CD4-positive, alpha-beta memory T cell (primary cell): Measurements from ENCODE around the gene MBTPS1. TPM values are rescaled to one million over a fixed set of nuclear protein-coding genes. Genes with fewer than 3 reads are reported as not detected.
A peak's percentile ranks its signal among the peaks of the same experiment; 100 is the strongest.

Experiments
- CTCF ChIA-PET: fragments of 350-600 bp; sonication (Branson Sonifier 250); formaldehyde crosslinking; loops from one replicate; lab custom pipeline; 2021; ENCODE audit warnings: inconsistent platforms; ENCODE audit not compliant: partially characterized antibody; lab: Charles Lee
- POLR2A ChIA-PET: fragments of 350-600 bp; sonication (Branson Sonifier 250); formaldehyde crosslinking; loops from one replicate; lab custom pipeline; 2021; ENCODE audit not compliant: partially characterized antibody; lab: Charles Lee
- DNase-seq, 5 donors: peaks; one replicate each; pipeline versions ENCODE4 v3.0.0 to v3.0.0-alpha.2; 2020 to 2022; ENCODE audit warnings: mixed read lengths in 1 of 5
- H3K27ac ChIP-seq: one replicate; pipeline ENCODE4 v1.7.0; 2013; ENCODE audit warnings: low read depth, low read length
- H3K27me3 ChIP-seq: 2 replicates; pipeline ENCODE4 v1.7.0; 2013; ENCODE audit warnings: mild to moderate bottlenecking, low read length, moderate library complexity; ENCODE audit not compliant: insufficient read depth
- H3K36me3 ChIP-seq: 2 replicates; pipeline ENCODE4 v1.7.0; 2013; ENCODE audit warnings: mild to moderate bottlenecking, low read length, moderate library complexity; ENCODE audit not compliant: insufficient read depth
- H3K4me1 ChIP-seq: 2 replicates; pipeline ENCODE4 v1.7.0; 2013; ENCODE audit warnings: mild to moderate bottlenecking, low read length, moderate library complexity; ENCODE audit not compliant: insufficient read depth
- H3K4me3 ChIP-seq, 2 donors: one replicate each; pipeline ENCODE4 v1.7.0; 2013; ENCODE audit warnings: low read length in 2 of 2, mild to moderate bottlenecking in 1 of 2
- H3K9me3 ChIP-seq, 2 donors: one replicate each; pipeline ENCODE4 v1.7.0; 2013; ENCODE audit warnings: low read length in 2 of 2, control low read depth in 1 of 2; ENCODE audit not compliant: control insufficient read depth in 1 of 2
- H3K27ac Mint-ChIP-seq, 7 donors: one replicate each; pipeline ENCODE4 v1.8.0; 2020 to 2021; ENCODE audit warnings: mixed read lengths in 7 of 7, mild to moderate bottlenecking in 6 of 7, inconsistent platforms in 3 of 7, moderate library complexity in 3 of 7
- H3K27me3 Mint-ChIP-seq, 2 donors: one replicate each; pipeline ENCODE4 v1.8.0; 2020 to 2021; ENCODE audit warnings: mixed read lengths in 2 of 2
- H3K36me3 Mint-ChIP-seq, 2 donors: one replicate each; pipeline ENCODE4 v1.8.0; 2020 to 2021; ENCODE audit warnings: mixed read lengths in 2 of 2, inconsistent platforms in 1 of 2, mild to moderate bottlenecking in 1 of 2
- H3K4me1 Mint-ChIP-seq, 4 donors: one replicate each; pipeline ENCODE4 v1.8.0; 2020 to 2021; ENCODE audit warnings: mixed read lengths in 4 of 4, mild to moderate bottlenecking in 1 of 4
- H3K4me3 Mint-ChIP-seq, 8 donors: one replicate each; pipeline ENCODE4 v1.8.0; 2020 to 2021; ENCODE audit warnings: mixed read lengths in 8 of 8, mild to moderate bottlenecking in 7 of 8, moderate library complexity in 6 of 8, inconsistent platforms in 3 of 8
- H3K9me3 Mint-ChIP-seq, 8 donors: one replicate each; pipeline ENCODE4 v1.8.0; 2020 to 2021; ENCODE audit warnings: mixed read lengths in 8 of 8, mild to moderate bottlenecking in 5 of 8, inconsistent platforms in 3 of 8, moderate library complexity in 1 of 8
- intact Hi-C: fragments of 100-400 bp; cut with micrococcal nuclease; formaldehyde crosslinking; loops from one replicate; pipeline ENCODE4 v1.15.1; 2023
- polyA plus RNA-seq, 2 donors: library from polyadenylated mRNA; unstranded; fragments of 300-500 nt; fragmentation: Illumina TruSeq; gene quantifications; one replicate each; pipeline ENCODE4 v1.2.3, GENCODE V29; 2021
- total RNA-seq, 2 experiments: library from RNA; stranded (reverse); gene quantifications; one replicate each; pipeline ENCODE4 v1.2.3, GENCODE V29; 2021

Gene MBTPS1
- total and polyA plus RNA-seq, 4 experiments from 2014 or later, result 53.9 to 140 (median 99.1) TPM

- no peaks in the 10 kb centered on the region for H3K27me3 ChIP-seq
- peak overlapping the region in 1 of 8 donors; percentile 15 for H3K4me3 Mint-ChIP-seq
- H3K4me1 ChIP-seq, result no peaks in the 10 kb centered on the region
- H3K9me3 ChIP-seq, result no peaks in the 10 kb centered on the region
- intact Hi-C loops, result no loop called here
- CTCF ChIA-PET, result interaction anchor here (0.6 kb wide), 1 partner anchor 19 kb away, joined by 3 read pairs; no protein-coding TSS in a partner anchor
- no peaks in the 10 kb centered on the region for H3K36me3 ChIP-seq
- H3K4me1 Mint-ChIP-seq, result peaks cover 8 to 20% (median 14%) of the 10 kb centered on the region in 4 donors
- H3K36me3 Mint-ChIP-seq, result peaks cover 0 to 4% of the 10 kb centered on the region in 2 donors
- H3K27me3 Mint-ChIP-seq, result no peaks in the 10 kb centered on the region
- no peak for DNase-seq
- POLR2A ChIA-PET, result interaction anchor here (1.9 kb wide), 1 partner anchor 21 kb away, joined by 8 read pairs; the partner anchor contains the start of gene MBTPS1
- H3K4me3 ChIP-seq, result no peak overlapping the region
- no peak overlapping the region for H3K27ac ChIP-seq
- H3K27ac Mint-ChIP-seq, result no peak overlapping the region
- H3K9me3 Mint-ChIP-seq, result no peaks in the 10 kb centered on the region
Measured at GRCh38 chr16:84137769-84138357, 21.1 kb upstream of the MBTPS1 start.

GRCh38 chr16:84137287-84137686 lies 20.5 kb upstream of the MBTPS1 start:
- peaks cover 0 to 5% of the 10 kb centered on the region in 2 donors for H3K36me3 Mint-ChIP-seq
- H3K4me3 Mint-ChIP-seq, result peak overlapping the region in 1 of 8 donors; percentile 15
- ChIA-PET CTCF (no interaction called here), POLR2A (no interaction called here)
- H3K4me1 ChIP-seq, result no peaks in the 10 kb centered on the region
- H3K27ac Mint-ChIP-seq, result no peak overlapping the region
- no peaks in the 10 kb centered on the region for H3K27me3 Mint-ChIP-seq
- DNase-seq, result no peak
- H3K9me3 ChIP-seq, result no peaks in the 10 kb centered on the region
- no peaks in the 10 kb centered on the region for H3K36me3 ChIP-seq
- intact Hi-C loops, result no loop called here
- no peak overlapping the region for H3K27ac ChIP-seq
- H3K27me3 ChIP-seq, result no peaks in the 10 kb centered on the region
- H3K4me3 ChIP-seq, result no peak overlapping the region
- H3K4me1 Mint-ChIP-seq, result peaks cover 8 to 18% (median 13%) of the 10 kb centered on the region in 4 donors
- H3K9me3 Mint-ChIP-seq, result no peaks in the 10 kb centered on the region

GRCh38 chr16:84136331-84137125 lies 19.8 kb upstream of the MBTPS1 start:
- H3K4me3 ChIP-seq, result no peak overlapping the region
- intact Hi-C loops, result no loop called here
- no peak overlapping the region for H3K27ac ChIP-seq
- H3K4me3 Mint-ChIP-seq, result no peak overlapping the region
- no peak for DNase-seq
- no peaks in the 10 kb centered on the region for H3K4me1 ChIP-seq
- ChIA-PET POLR2A (no interaction called here), CTCF (interaction anchor here (0.9 kb wide), 1 partner anchor 50 kb away, joined by 4 read pairs; the partner anchor contains the start of gene TAF1C)
- no peaks in the 10 kb centered on the region for H3K9me3 Mint-ChIP-seq
- no peaks in the 10 kb centered on the region for H3K27me3 Mint-ChIP-seq
- no peaks in the 10 kb centered on the region for H3K36me3 ChIP-seq
- no peaks in the 10 kb centered on the region for H3K27me3 ChIP-seq
- H3K9me3 ChIP-seq, result no peaks in the 10 kb centered on the region
- no peak overlapping the region for H3K27ac Mint-ChIP-seq
- H3K4me1 Mint-ChIP-seq, result peaks cover 8 to 18% (median 13%) of the 10 kb centered on the region in 4 donors
- peaks cover 0 to 8% of the 10 kb centered on the region in 2 donors for H3K36me3 Mint-ChIP-seq

- Mint-ChIP-seq H3K4me1 (peaks cover 0 to 5% (median 1%) of the 10 kb centered on the region in 4 donors), H3K9me3 (no peaks in the 10 kb centered on the region), H3K27me3 (no peaks in the 10 kb centered on the region), H3K27ac (no peak overlapping the region), H3K36me3 (peaks cover 3 to 26% of the 10 kb centered on the region in 2 donors), H3K4me3 (no peak overlapping the region)
- H3K27ac ChIP-seq, result no peak overlapping the region
- intact Hi-C loops, result no loop called here
- no peak for DNase-seq
- H3K36me3 ChIP-seq, result peaks cover 10% of the 10 kb centered on the region
- H3K9me3 ChIP-seq, result no peaks in the 10 kb centered on the region
- H3K27me3 ChIP-seq, result no peaks in the 10 kb centered on the region
- POLR2A ChIA-PET, result interaction anchor here (1.6 kb wide), 1 partner anchor 16 kb away, joined by 4 read pairs; the partner anchor contains the start of gene MBTPS1
- H3K4me1 ChIP-seq, result no peaks in the 10 kb centered on the region
- CTCF ChIA-PET, result no interaction called here
- H3K4me3 ChIP-seq, result no peak overlapping the region
Measured at GRCh38 chr16:84132527-84133285, 16.0 kb upstream of the MBTPS1 start.

GRCh38 chr16:84131117-84131516 lies 14.4 kb upstream of the MBTPS1 start:
- CTCF ChIA-PET, result interaction anchor here (0.6 kb wide), 1 partner anchor 420 kb away, joined by 4 read pairs; no protein-coding TSS in a partner anchor
- Histone ChIP-seq H3K9me3 (no peaks in the 10 kb centered on the region), H3K36me3 (peaks cover 10% of the 10 kb centered on the region), H3K4me3 (no peak overlapping the region), H3K27ac (no peak overlapping the region), H3K27me3 (no peaks in the 10 kb centered on the region), H3K4me1 (no peaks in the 10 kb centered on the region)
- Mint-ChIP-seq H3K4me1 (peaks cover 0 to 2% (median 0%) of the 10 kb centered on the region in 4 donors), H3K36me3 (peaks cover 9 to 33% of the 10 kb centered on the region in 2 donors), H3K27ac (no peak overlapping the region), H3K27me3 (no peaks in the 10 kb centered on the region), H3K9me3 (no peaks in the 10 kb centered on the region), H3K4me3 (no peak overlapping the region)
- intact Hi-C loops, result no loop called here
- DNase-seq, result no peak
- POLR2A ChIA-PET, result interaction anchor here (1.2 kb wide), 1 partner anchor 14 kb away, joined by 3 read pairs; the partner anchor contains the start of genes DNAAF1 and HSDL1

- H3K27ac Mint-ChIP-seq, result peak overlapping the region in 1 of 7 donors; percentile 57
- no peak for DNase-seq
Measured at GRCh38 chr16:84124257-84125073, 7.7 kb upstream of the MBTPS1 start.

More at GRCh38 chr16:84124257-84125073, 7.7 kb upstream of the MBTPS1 start:
- no peaks in the 10 kb centered on the region for H3K4me1 Mint-ChIP-seq
- no peaks in the 10 kb centered on the region for H3K9me3 Mint-ChIP-seq
- Histone ChIP-seq H3K27ac (no peak overlapping the region), H3K27me3 (no peaks in the 10 kb centered on the region), H3K4me1 (no peaks in the 10 kb centered on the region), H3K36me3 (peaks cover 3% of the 10 kb centered on the region), H3K4me3 (no peak overlapping the region), H3K9me3 (no peaks in the 10 kb centered on the region)
- CTCF ChIA-PET, result interaction anchor here (0.7 kb wide), 1 partner anchor 51 kb away, joined by 3 read pairs; no protein-coding TSS in a partner anchor
- H3K36me3 Mint-ChIP-seq, result peaks cover 13 to 29% of the 10 kb centered on the region in 2 donors
- no peaks in the 10 kb centered on the region for H3K27me3 Mint-ChIP-seq
- intact Hi-C loops, result no loop called here
- POLR2A ChIA-PET, result no interaction called here
- no peak overlapping the region for H3K4me3 Mint-ChIP-seq
